ENCODE measurements around the gene DHX35.

The DHX35 gene

GRCh38 chr20:39057911-39058310 is 95.8 kb downstream of the DHX35 start:
- no peak for DNase-seq (ENCODE audit: low read depth, low spot score)

- DNase-seq (ENCODE audit: low read depth, low spot score): no peak
Observed at GRCh38 chr20:39059036-39059435, 96.9 kb downstream of the DHX35 start.

- peak; percentile 73 for DNase-seq (ENCODE audit: low read depth, low spot score)
Observed at GRCh38 chr20:39066471-39067242, 104.5 kb downstream of the DHX35 start.

GRCh38 chr20:39067526-39068216 is 105.5 kb downstream of the DHX35 start:
- DNase-seq (ENCODE audit: low read depth, low spot score): no peak

GRCh38 chr20:39069976-39070375 is 107.8 kb downstream of the DHX35 start:
- DNase-seq (ENCODE audit: low read depth, low spot score): no peak

- DNase-seq (ENCODE audit: low read depth, low spot score): no peak
Observed at GRCh38 chr20:39070484-39071231, 108.5 kb downstream of the DHX35 start.

- DNase-seq (ENCODE audit: low read depth, low spot score): no peak
Observed at GRCh38 chr20:39072132-39072531, 110.0 kb downstream of the DHX35 start.

- no peak for DNase-seq (ENCODE audit: low read depth, low spot score)
Observed at GRCh38 chr20:39072653-39073052, 110.5 kb downstream of the DHX35 start.

GRCh38 chr20:39075731-39076130 is 113.6 kb downstream of the DHX35 start:
- DNase-seq (ENCODE audit: low read depth, low spot score): no peak

- no peak for DNase-seq (ENCODE audit: low read depth, low spot score)
Observed at GRCh38 chr20:39076958-39077357, 114.8 kb downstream of the DHX35 start.

GRCh38 chr20:39080326-39080725 is 118.2 kb downstream of the DHX35 start:
- DNase-seq (ENCODE audit: low read depth, low spot score): no peak

- DNase-seq (ENCODE audit: low read depth, low spot score): peak; percentile 75
Observed at GRCh38 chr20:39081255-39081654, 119.1 kb downstream of the DHX35 start.

- peak; percentile 17 for DNase-seq (ENCODE audit: low read depth, low spot score)
Observed at GRCh38 chr20:39082622-39083398, 120.7 kb downstream of the DHX35 start.

- DNase-seq (ENCODE audit: low read depth, low spot score): peak; percentile 21
Observed at GRCh38 chr20:39083761-39084160, 121.6 kb downstream of the DHX35 start.

- DNase-seq (ENCODE audit: low read depth, low spot score): no peak
Observed at GRCh38 chr20:39089029-39089428, 126.9 kb downstream of the DHX35 start.
